ENCODE results near the gene PTGER4. TPM values are rescaled to one million over a fixed set of nuclear protein-coding genes. Genes with fewer than 3 reads are reported as not detected.

Gene PTGER4
- polyA plus RNA-seq, 1 donor (not counting 4 experiments of a cell fraction or from before 2014, with no cell fraction given): 12.2 TPM

GRCh38 chr5:40669606-40670390 is 9.9 kb upstream of the PTGER4 start:
- dilution Hi-C loops (cut with MboI; ENCODE audit: extremely low pct_ligation_motif_present, low sequenced_read_pairs): no loop called here
- no peak for TF ChIP-seq EZH2 (IDR thresholded peaks at IDR 0.05; ENCODE audit: low read length)
- TF ChIP-seq CTCF (optimal IDR thresholded peaks at IDR 0.05 in 1 of 3, IDR thresholded peaks at IDR 0.05 in 1 of 3, conservative IDR thresholded peaks at IDR 0.05 in 1 of 3; ENCODE audit: extremely low read depth in 1 of 3, insufficient read depth in 2 of 3, low read length in 3 of 3): no peak

DNA sequence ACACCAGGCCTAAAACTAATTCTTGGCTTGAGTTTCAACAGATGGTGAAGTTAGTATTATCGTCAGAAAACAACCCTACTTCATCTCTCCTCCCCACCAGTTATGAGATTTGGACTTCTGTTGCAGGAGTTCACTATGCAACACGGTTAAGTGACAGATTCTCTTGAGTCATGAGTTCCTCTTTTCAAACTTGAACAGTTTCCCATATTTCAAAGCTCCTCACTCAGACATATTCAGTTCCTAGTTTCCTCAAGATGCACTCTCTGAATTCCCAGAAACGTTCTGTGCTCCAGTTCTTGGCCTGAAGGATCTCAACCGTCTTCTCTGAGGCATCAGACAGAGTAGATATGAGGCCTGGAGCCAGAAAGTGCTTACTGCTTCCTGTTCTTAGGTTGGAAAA is 7.3 kb upstream of the PTGER4 start:
- Histone ChIP-seq H3K9me1 (ENCODE audit: control insufficient read depth, extremely low read depth, insufficient read depth, low read length) (no peaks in the 10 kb centered on the region), H3K4me1 (ENCODE audit: control insufficient read depth, extremely low read depth, insufficient read depth, low read length) (peaks cover 28% of the 10 kb centered on the region), H3K9me3 (ENCODE audit: control insufficient read depth, low read depth, low read length) (no peaks in the 10 kb centered on the region), H3K9ac (ENCODE audit: control insufficient read depth, extremely low read depth, insufficient read depth, low read length) (no peak overlapping the region), H2AFZ (ENCODE audit: control insufficient read depth, low read length) (no peak overlapping the region), H3K4me2 (ENCODE audit: control insufficient read depth, extremely low read depth, insufficient read depth, low read depth, low read length) (no peak overlapping the region), H3K4me3 (ENCODE audit: control insufficient read depth in 2 of 3, extremely low read depth in 1 of 3, insufficient read depth in 2 of 3, low read depth in 1 of 3, low read length in 3 of 3) (no peak overlapping the region), H3K27me3 (ENCODE audit: control insufficient read depth, extremely low read depth, insufficient read depth, low read length) (no peaks in the 10 kb centered on the region), H3K27ac (ENCODE audit: control insufficient read depth, insufficient read depth, low read length) (no peak overlapping the region), H4K20me1 (ENCODE audit: control insufficient read depth, extremely low read depth, insufficient read depth, low read length) (no peaks in the 10 kb centered on the region), H3K36me3 (ENCODE audit: control insufficient read depth in 2 of 2, extremely low read depth in 1 of 2, insufficient read depth in 2 of 2, low read length in 2 of 2) (no peaks in the 10 kb centered on the region), H3K79me2 (ENCODE audit: control insufficient read depth, insufficient read depth, low read length) (no peaks in the 10 kb centered on the region)
- TF ChIP-seq CTCF (optimal IDR thresholded peaks at IDR 0.05 in 1 of 3, IDR thresholded peaks at IDR 0.05 in 1 of 3, conservative IDR thresholded peaks at IDR 0.05 in 1 of 3; ENCODE audit: extremely low read depth in 1 of 3, insufficient read depth in 2 of 3, low read length in 3 of 3) (no peak), EZH2 (IDR thresholded peaks at IDR 0.05; ENCODE audit: low read length) (no peak)
- FAIRE-seq: no peak
- dilution Hi-C loops (cut with MboI; ENCODE audit: extremely low pct_ligation_motif_present, low sequenced_read_pairs): no loop called here
- no peak for DNase-seq (ENCODE audit: low read depth, low spot score)

More at GRCh38 chr5:40669606-40670390, 9.9 kb upstream of the PTGER4 start:
- Histone ChIP-seq H3K9me3 (ENCODE audit: control insufficient read depth, low read depth, low read length) (no peaks in the 10 kb centered on the region), H3K79me2 (ENCODE audit: control insufficient read depth, insufficient read depth, low read length) (no peaks in the 10 kb centered on the region), H2AFZ (ENCODE audit: control insufficient read depth, low read length) (no peak overlapping the region), H3K4me1 (ENCODE audit: control insufficient read depth, extremely low read depth, insufficient read depth, low read length) (peaks cover 6% of the 10 kb centered on the region), H3K4me3 (ENCODE audit: control insufficient read depth in 2 of 3, extremely low read depth in 1 of 3, insufficient read depth in 2 of 3, low read depth in 1 of 3, low read length in 3 of 3) (no peak overlapping the region), H3K9ac (ENCODE audit: control insufficient read depth, extremely low read depth, insufficient read depth, low read length) (no peak overlapping the region), H4K20me1 (ENCODE audit: control insufficient read depth, extremely low read depth, insufficient read depth, low read length) (no peaks in the 10 kb centered on the region), H3K9me1 (ENCODE audit: control insufficient read depth, extremely low read depth, insufficient read depth, low read length) (no peaks in the 10 kb centered on the region), H3K27ac (ENCODE audit: control insufficient read depth, insufficient read depth, low read length) (no peak overlapping the region), H3K4me2 (ENCODE audit: control insufficient read depth, extremely low read depth, insufficient read depth, low read depth, low read length) (no peak overlapping the region), H3K27me3 (ENCODE audit: control insufficient read depth, extremely low read depth, insufficient read depth, low read length) (no peaks in the 10 kb centered on the region), H3K36me3 (ENCODE audit: control insufficient read depth in 2 of 2, extremely low read depth in 1 of 2, insufficient read depth in 2 of 2, low read length in 2 of 2) (no peaks in the 10 kb centered on the region)
- no peak for FAIRE-seq
- no peak for DNase-seq (ENCODE audit: low read depth, low spot score)
